DOHH2 (cell line): ENCODE results near the gene TGFBRAP1.

ENCODE experiments used
- CTCF ChIP-seq: fragments of 200-600 bp; sonication (generic); IDR thresholded peaks from one replicate; pipeline ENCODE4 v1.5.1; 2014; ENCODE audit warnings: antibody characterized with exemption, mild to moderate bottlenecking, low read depth, low read length; ENCODE audit not compliant: poor library complexity, severe bottlenecking
- EZH2phosphoT487 ChIP-seq: fragments of 200-600 bp; sonication (generic); IDR thresholded peaks from 2 replicates; pipeline ENCODE4 v1.6.1; 2017; ENCODE audit warnings: borderline replicate concordance, mild to moderate bottlenecking, antibody characterized with exemption, low read length, moderate library complexity, mixed read lengths

- TF ChIP-seq CTCF (no peak), EZH2phosphoT487 (no peak)
Observed at GRCh38 chr2:105307550-105307949, 22.0 kb downstream of the TGFBRAP1 start.
